Measurements from ENCODE around the gene ACTL10. TPM values are rescaled to one million over a fixed set of nuclear protein-coding genes. Genes with fewer than 3 reads are reported as not detected.

ACTL10 gene
- total RNA-seq, 1 experiment from 2014 or later, result 5.4 TPM

DNA sequence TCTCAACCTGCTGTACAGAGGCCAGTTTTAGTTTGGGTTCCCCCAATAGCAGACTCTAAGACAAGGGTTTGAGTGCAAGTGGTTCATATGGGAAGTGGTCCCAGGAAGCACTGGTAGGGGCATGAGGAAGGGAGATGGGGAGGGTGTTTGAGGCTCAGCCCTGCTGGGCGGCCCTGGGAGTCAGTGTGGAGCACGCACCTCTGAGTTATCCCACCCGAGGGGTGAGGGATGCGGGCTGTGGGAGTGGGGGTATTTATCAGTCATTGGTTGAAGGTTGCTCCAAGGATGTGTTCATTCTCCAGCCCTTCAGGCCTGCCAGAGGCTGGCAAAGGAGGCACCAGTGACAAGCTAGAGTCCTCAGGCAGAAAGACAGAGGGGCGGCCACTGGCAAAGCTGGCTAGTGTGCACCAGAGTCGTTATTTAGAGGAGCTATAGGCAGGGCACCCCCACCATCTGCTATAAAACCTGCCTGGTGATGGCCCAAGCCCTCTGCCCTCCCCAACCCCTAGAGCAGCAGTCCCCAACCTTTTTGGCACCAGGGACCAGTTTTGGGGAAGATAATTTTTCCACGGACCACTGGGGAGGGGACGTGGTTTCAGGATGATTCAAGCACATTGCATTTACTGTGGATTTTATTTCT is 36.9 kb downstream of the ACTL10 start:
- DNase-seq, result no peak
- no peak overlapping the region for H3K4me3 Mint-ChIP-seq (ENCODE audit: low read depth, unreplicated experiment)
- H3K36me3 Mint-ChIP-seq (ENCODE audit: insufficient read depth, unreplicated experiment), result peaks cover 22% of the 10 kb centered on the region
- CTCF ChIA-PET, result interaction anchor here (0.6 kb wide), 2 partner anchors 78 to 159 kb away, joined by 3 to 5 read pairs; no protein-coding TSS in a partner anchor
- TF ChIP-seq, protein P1, sequence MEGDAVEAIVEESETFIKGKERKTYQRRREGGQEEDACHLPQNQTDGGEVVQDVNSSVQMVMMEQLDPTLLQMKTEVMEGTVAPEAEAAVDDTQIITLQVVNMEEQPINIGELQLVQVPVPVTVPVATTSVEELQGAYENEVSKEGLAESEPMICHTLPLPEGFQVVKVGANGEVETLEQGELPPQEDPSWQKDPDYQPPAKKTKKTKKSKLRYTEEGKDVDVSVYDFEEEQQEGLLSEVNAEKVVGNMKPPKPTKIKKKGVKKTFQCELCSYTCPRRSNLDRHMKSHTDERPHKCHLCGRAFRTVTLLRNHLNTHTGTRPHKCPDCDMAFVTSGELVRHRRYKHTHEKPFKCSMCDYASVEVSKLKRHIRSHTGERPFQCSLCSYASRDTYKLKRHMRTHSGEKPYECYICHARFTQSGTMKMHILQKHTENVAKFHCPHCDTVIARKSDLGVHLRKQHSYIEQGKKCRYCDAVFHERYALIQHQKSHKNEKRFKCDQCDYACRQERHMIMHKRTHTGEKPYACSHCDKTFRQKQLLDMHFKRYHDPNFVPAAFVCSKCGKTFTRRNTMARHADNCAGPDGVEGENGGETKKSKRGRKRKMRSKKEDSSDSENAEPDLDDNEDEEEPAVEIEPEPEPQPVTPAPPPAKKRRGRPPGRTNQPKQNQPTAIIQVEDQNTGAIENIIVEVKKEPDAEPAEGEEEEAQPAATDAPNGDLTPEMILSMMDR (IDR thresholded peaks at IDR 0.05; ENCODE audit: unreplicated experiment), result no peak
- H3K27ac Mint-ChIP-seq (ENCODE audit: unreplicated experiment), result no peak overlapping the region
- H3K4me1 Mint-ChIP-seq (ENCODE audit: low read depth, unreplicated experiment), result no peaks in the 10 kb centered on the region
- intact Hi-C loops (cut with micrococcal nuclease; ENCODE audit: unreplicated experiment), result no loop called here
- peaks cover 2% of the 10 kb centered on the region for H3K9me3 Mint-ChIP-seq (ENCODE audit: low read depth, unreplicated experiment)
- no TSS peak for BruUV-seq (replicated peaks)
- H3K27me3 Mint-ChIP-seq (ENCODE audit: unreplicated experiment), result no peaks in the 10 kb centered on the region

DNA sequence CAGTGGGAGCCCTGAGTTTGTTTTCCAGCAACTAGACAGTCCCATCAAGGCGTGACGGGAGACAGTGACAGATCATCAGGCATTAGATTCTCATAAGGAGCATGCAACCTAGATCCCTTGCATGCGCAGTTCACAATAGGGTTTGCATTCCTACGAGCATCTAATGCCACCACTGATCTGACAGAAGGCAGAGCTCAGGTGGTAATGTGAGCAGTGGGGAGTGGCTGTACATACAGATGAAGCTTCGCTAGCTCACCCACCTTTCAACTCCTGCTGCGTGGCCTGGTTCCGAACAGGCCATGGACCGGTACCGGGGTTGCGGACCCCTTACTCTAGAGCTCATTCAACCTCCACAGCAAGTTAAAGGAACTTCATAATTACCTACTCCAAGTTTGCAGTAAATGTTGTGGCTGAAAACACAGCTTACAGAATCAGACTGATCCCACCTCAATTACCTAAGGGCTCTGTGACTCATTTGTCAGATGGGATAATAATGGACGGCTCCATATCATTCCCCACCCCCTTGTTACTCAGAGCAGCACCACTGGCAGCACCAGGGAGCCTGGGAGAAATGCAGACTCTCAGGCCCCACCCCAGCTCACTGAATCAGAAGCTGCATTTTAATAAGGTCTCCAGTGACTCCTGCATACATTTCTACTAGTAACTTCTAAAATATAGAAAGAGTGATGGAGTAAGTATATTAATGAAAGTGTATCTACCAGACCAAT is 37.6 kb downstream of the ACTL10 start:
- TF ChIP-seq, protein P1 (IDR thresholded peaks at IDR 0.05; ENCODE audit: unreplicated experiment), result no peak
- DNase-seq, result no peak
- no peak overlapping the region for H3K27ac Mint-ChIP-seq (ENCODE audit: unreplicated experiment)
- peaks cover 22% of the 10 kb centered on the region for H3K36me3 Mint-ChIP-seq (ENCODE audit: insufficient read depth, unreplicated experiment)
- intact Hi-C loops (cut with micrococcal nuclease; ENCODE audit: unreplicated experiment), result no loop called here
- BruUV-seq (replicated peaks), result no TSS peak
- no peak overlapping the region for H3K4me3 Mint-ChIP-seq (ENCODE audit: low read depth, unreplicated experiment)
- peaks cover 3% of the 10 kb centered on the region for H3K4me1 Mint-ChIP-seq (ENCODE audit: low read depth, unreplicated experiment)
- CTCF ChIA-PET, result interaction anchor here (0.6 kb wide), 3 partner anchors 30 to 159 kb away, joined by 3 to 5 read pairs (median 5); no protein-coding TSS in a partner anchor
- peaks cover 2% of the 10 kb centered on the region for H3K9me3 Mint-ChIP-seq (ENCODE audit: low read depth, unreplicated experiment)
- no peaks in the 10 kb centered on the region for H3K27me3 Mint-ChIP-seq (ENCODE audit: unreplicated experiment)

DNA sequence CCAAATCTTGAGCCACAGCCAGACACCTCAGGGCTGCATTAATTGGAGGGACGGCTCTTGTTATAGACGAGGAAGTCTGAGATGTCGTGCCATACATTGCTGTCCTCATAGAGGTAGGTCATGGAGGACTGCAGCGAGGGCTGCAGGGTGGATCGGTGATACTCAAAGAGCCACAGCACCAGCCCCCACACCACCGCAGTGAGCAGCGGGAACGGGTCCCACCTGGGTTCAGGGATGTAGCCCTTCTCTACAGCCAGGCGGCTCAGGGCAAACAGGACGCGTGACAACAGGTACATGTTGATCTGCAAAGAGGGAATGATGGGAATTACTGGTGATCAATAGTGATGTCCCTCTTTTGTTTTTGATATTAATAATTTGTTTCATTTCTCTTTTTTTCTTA is 40.9 kb downstream of the ACTL10 start:
- peaks cover 23% of the 10 kb centered on the region for H3K4me1 Mint-ChIP-seq (ENCODE audit: low read depth, unreplicated experiment)
- intact Hi-C loops (cut with micrococcal nuclease; ENCODE audit: unreplicated experiment), result no loop called here
- H3K36me3 Mint-ChIP-seq (ENCODE audit: insufficient read depth, unreplicated experiment), result peaks cover 13% of the 10 kb centered on the region
- H3K9me3 Mint-ChIP-seq (ENCODE audit: low read depth, unreplicated experiment), result no peaks in the 10 kb centered on the region
- no TSS peak for BruUV-seq (replicated peaks)
- no peak for DNase-seq
- H3K27me3 Mint-ChIP-seq (ENCODE audit: unreplicated experiment), result no peaks in the 10 kb centered on the region
- CTCF ChIA-PET, result interaction anchor here (0.6 kb wide), 1 partner anchor 17 kb away, joined by 4 read pairs; no protein-coding TSS in a partner anchor
- no peak overlapping the region for H3K4me3 Mint-ChIP-seq (ENCODE audit: low read depth, unreplicated experiment)
- TF ChIP-seq, protein P1 (IDR thresholded peaks at IDR 0.05; ENCODE audit: unreplicated experiment), result no peak
- H3K27ac Mint-ChIP-seq (ENCODE audit: unreplicated experiment), result no peak overlapping the region

DNA sequence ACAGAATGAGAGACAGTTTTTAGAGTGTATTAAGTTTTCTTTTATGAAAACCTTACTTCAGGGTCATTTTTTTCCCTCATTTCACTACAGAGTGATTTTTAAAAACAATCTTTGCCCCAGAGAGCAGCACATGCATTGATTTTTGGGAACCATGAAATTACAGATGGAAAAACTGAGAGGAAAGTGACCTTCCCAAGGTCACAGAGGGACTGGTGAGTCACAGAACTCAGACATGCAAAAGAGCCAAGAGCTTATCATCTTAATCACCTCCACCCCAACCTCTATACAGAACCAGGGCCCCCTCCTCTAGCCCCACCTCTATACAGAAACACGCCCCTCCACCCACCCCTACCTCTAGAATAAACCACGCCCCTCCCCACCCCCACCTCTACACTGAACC is 42.7 kb downstream of the ACTL10 start:
- Mint-ChIP-seq H3K4me3 (ENCODE audit: low read depth, unreplicated experiment) (no peak overlapping the region), H3K9me3 (ENCODE audit: low read depth, unreplicated experiment) (no peaks in the 10 kb centered on the region), H3K27ac (ENCODE audit: unreplicated experiment) (no peak overlapping the region), H3K36me3 (ENCODE audit: insufficient read depth, unreplicated experiment) (peaks cover 10% of the 10 kb centered on the region), H3K27me3 (ENCODE audit: unreplicated experiment) (no peaks in the 10 kb centered on the region), H3K4me1 (ENCODE audit: low read depth, unreplicated experiment) (peaks cover 23% of the 10 kb centered on the region)
- no TSS peak for BruUV-seq (replicated peaks)
- TF ChIP-seq, protein P1 (IDR thresholded peaks at IDR 0.05; ENCODE audit: unreplicated experiment), result no peak
- intact Hi-C loops (cut with micrococcal nuclease; ENCODE audit: unreplicated experiment), result no loop called here
- CTCF ChIA-PET, result interaction anchor here (0.5 kb wide), 1 partner anchor 207 kb away, joined by 3 read pairs; no protein-coding TSS in a partner anchor
- no peak for DNase-seq

Data from Calu3 (cell line).